GM13977 (cell line): ENCODE data around the gene PARD3B.

Experiments
- DNase-seq: peaks from one replicate; pipeline ENCODE4 v3.0.0; 2012; ENCODE audit warnings: low spot score
- CTCF ChIP-seq: IDR thresholded peaks from 2 replicates; pipeline ENCODE4 v1.5.1; 2012; ENCODE audit warnings: mild to moderate bottlenecking, control low read depth; ENCODE audit not compliant: insufficient read depth; ENCODE audit errors: extremely low read depth, missing control alignments
- in situ Hi-C: fragments of 300-500 bp; cut with MboI; formaldehyde crosslinking; loops from one replicate; pipeline ENCODE4 v1.12.0; 2022; ENCODE audit warnings: low sequenced_read_pairs, low pct_unique_long_range_greater_than_20kb, mixed read lengths, inconsistent platforms; ENCODE audit not compliant: unreplicated experiment

The PARD3B gene

GRCh38 chr2:205377324-205377723 lies 832.0 kb downstream of the PARD3B start:
- TF ChIP-seq CTCF = no peak
- DNase-seq = no peak
- in situ Hi-C loops = no loop called here

- in situ Hi-C loops = no loop called here
- no peak for DNase-seq
- no peak for TF ChIP-seq CTCF
Observed at GRCh38 chr2:205383601-205384000, 838.3 kb downstream of the PARD3B start.

GRCh38 chr2:205386109-205386508 lies 840.8 kb downstream of the PARD3B start:
- in situ Hi-C loops = no loop called here
- TF ChIP-seq CTCF = no peak
- no peak for DNase-seq

GRCh38 chr2:205387350-205388055 lies 842.2 kb downstream of the PARD3B start:
- no peak for TF ChIP-seq CTCF
- in situ Hi-C loops = no loop called here
- no peak for DNase-seq

- in situ Hi-C loops = no loop called here
- DNase-seq = no peak
- TF ChIP-seq CTCF = no peak
Observed at GRCh38 chr2:205390866-205391265, 845.6 kb downstream of the PARD3B start.

GRCh38 chr2:205401511-205401910 lies 856.2 kb downstream of the PARD3B start:
- no peak for DNase-seq
- no peak for TF ChIP-seq CTCF
- in situ Hi-C loops = no loop called here
